ENCODE data around the gene MGA.

MGA gene

GRCh38 chr15:41627203-41627602, 33.0 kb upstream of the MGA start (continued):
- no peak for TF ChIP-seq CSDC2 (CRISPR knock-in tag; IDR thresholded peaks at IDR 0.05)
- TF ChIP-seq ZFP30 (CRISPR knock-in tag; IDR thresholded peaks at IDR 0.05) = no peak
- TF ChIP-seq ZNF70 (CRISPR knock-in tag; IDR thresholded peaks at IDR 0.05) = no peak
- no peak for TF ChIP-seq ARNTL (CRISPR knock-in tag; IDR thresholded peaks at IDR 0.05; ENCODE audit: borderline replicate concordance, low read depth)
- no peak for TF ChIP-seq BACH2 (CRISPR knock-in tag; IDR thresholded peaks at IDR 0.05; ENCODE audit: borderline replicate concordance)

- ATAC-seq = no peak
Observed at GRCh38 chr15:41629463-41629862, 30.7 kb upstream of the MGA start.

GRCh38 chr15:41629883-41630282, 30.3 kb upstream of the MGA start:
- TF ChIP-seq, protein P1, sequence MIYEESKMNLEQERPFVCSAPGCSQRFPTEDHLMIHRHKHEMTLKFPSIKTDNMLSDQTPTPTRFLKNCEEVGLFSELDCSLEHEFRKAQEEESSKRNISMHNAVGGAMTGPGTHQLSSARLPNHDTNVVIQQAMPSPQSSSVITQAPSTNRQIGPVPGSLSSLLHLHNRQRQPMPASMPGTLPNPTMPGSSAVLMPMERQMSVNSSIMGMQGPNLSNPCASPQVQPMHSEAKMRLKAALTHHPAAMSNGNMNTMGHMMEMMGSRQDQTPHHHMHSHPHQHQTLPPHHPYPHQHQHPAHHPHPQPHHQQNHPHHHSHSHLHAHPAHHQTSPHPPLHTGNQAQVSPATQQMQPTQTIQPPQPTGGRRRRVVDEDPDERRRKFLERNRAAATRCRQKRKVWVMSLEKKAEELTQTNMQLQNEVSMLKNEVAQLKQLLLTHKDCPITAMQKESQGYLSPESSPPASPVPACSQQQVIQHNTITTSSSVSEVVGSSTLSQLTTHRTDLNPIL (CRISPR knock-in tag; IDR thresholded peaks at IDR 0.05; ENCODE audit: low read depth) = no peak
- TF ChIP-seq PATZ1 (CRISPR knock-in tag; IDR thresholded peaks at IDR 0.05; ENCODE audit: borderline replicate concordance) = no peak
- TF ChIP-seq ESRRG (CRISPR knock-in tag; IDR thresholded peaks at IDR 0.05) = no peak
- TF ChIP-seq TOX (CRISPR knock-in tag; IDR thresholded peaks at IDR 0.05; ENCODE audit: borderline replicate concordance) = no peak
- TF ChIP-seq TCF4 (CRISPR knock-in tag; IDR thresholded peaks at IDR 0.05; ENCODE audit: borderline replicate concordance) = no peak
- TF ChIP-seq ZNF565 (CRISPR knock-in tag; conservative IDR thresholded peaks at IDR 0.05; ENCODE audit: low read depth) = no peak
- no peak for TF ChIP-seq SNAI2 (CRISPR knock-in tag; IDR thresholded peaks at IDR 0.05)
- TF ChIP-seq, protein P2, sequence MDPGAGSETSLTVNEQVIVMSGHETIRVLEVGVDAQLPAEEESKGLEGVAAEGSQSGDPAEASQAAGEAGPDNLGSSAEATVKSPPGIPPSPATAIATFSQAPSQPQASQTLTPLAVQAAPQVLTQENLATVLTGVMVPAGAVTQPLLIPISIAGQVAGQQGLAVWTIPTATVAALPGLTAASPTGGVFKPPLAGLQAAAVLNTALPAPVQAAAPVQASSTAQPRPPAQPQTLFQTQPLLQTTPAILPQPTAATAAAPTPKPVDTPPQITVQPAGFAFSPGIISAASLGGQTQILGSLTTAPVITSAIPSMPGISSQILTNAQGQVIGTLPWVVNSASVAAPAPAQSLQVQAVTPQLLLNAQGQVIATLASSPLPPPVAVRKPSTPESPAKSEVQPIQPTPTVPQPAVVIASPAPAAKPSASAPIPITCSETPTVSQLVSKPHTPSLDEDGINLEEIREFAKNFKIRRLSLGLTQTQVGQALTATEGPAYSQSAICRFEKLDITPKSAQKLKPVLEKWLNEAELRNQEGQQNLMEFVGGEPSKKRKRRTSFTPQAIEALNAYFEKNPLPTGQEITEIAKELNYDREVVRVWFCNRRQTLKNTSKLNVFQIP (CRISPR knock-in tag; IDR thresholded peaks at IDR 0.05; ENCODE audit: borderline replicate concordance, low read depth) = no peak
- no peak for TF ChIP-seq RARB (CRISPR knock-in tag; IDR thresholded peaks at IDR 0.05)
- no peak for TF ChIP-seq ZC3H10 (CRISPR knock-in tag; IDR thresholded peaks at IDR 0.05)
- TF ChIP-seq ZFP3 (CRISPR knock-in tag; IDR thresholded peaks at IDR 0.05) = no peak
- TF ChIP-seq ZFP30 (CRISPR knock-in tag; IDR thresholded peaks at IDR 0.05) = no peak
- ATAC-seq = no peak

More at GRCh38 chr15:41629463-41629862, 30.7 kb upstream of the MGA start:
- no peak for TF ChIP-seq TCF4 (CRISPR knock-in tag; IDR thresholded peaks at IDR 0.05; ENCODE audit: borderline replicate concordance)
- TF ChIP-seq ZFP30 (CRISPR knock-in tag; IDR thresholded peaks at IDR 0.05) = no peak
- TF ChIP-seq, protein P2 (CRISPR knock-in tag; IDR thresholded peaks at IDR 0.05; ENCODE audit: borderline replicate concordance, low read depth) = no peak
- TF ChIP-seq PPARA (CRISPR knock-in tag; IDR thresholded peaks at IDR 0.05; ENCODE audit: borderline replicate concordance) = no peak
- TF ChIP-seq BACH2 (CRISPR knock-in tag; IDR thresholded peaks at IDR 0.05; ENCODE audit: borderline replicate concordance) = no peak
- no peak for TF ChIP-seq ZC3H10 (CRISPR knock-in tag; IDR thresholded peaks at IDR 0.05)
- TF ChIP-seq ESRRG (CRISPR knock-in tag; IDR thresholded peaks at IDR 0.05) = no peak
- TF ChIP-seq PATZ1 (CRISPR knock-in tag; IDR thresholded peaks at IDR 0.05; ENCODE audit: borderline replicate concordance) = no peak
- TF ChIP-seq ZNF565 (CRISPR knock-in tag; conservative IDR thresholded peaks at IDR 0.05; ENCODE audit: low read depth) = no peak
- TF ChIP-seq, protein P1 (CRISPR knock-in tag; IDR thresholded peaks at IDR 0.05; ENCODE audit: low read depth) = no peak
- no peak for TF ChIP-seq OSR1 (CRISPR knock-in tag; IDR thresholded peaks at IDR 0.05)
- no peak for TF ChIP-seq TOX (CRISPR knock-in tag; IDR thresholded peaks at IDR 0.05; ENCODE audit: borderline replicate concordance)
- TF ChIP-seq ISL1 (CRISPR knock-in tag; IDR thresholded peaks at IDR 0.05) = no peak
- TF ChIP-seq RARB (CRISPR knock-in tag; IDR thresholded peaks at IDR 0.05) = no peak
- TF ChIP-seq ARNTL (CRISPR knock-in tag; IDR thresholded peaks at IDR 0.05; ENCODE audit: borderline replicate concordance, low read depth) = no peak
- TF ChIP-seq, protein P3, sequence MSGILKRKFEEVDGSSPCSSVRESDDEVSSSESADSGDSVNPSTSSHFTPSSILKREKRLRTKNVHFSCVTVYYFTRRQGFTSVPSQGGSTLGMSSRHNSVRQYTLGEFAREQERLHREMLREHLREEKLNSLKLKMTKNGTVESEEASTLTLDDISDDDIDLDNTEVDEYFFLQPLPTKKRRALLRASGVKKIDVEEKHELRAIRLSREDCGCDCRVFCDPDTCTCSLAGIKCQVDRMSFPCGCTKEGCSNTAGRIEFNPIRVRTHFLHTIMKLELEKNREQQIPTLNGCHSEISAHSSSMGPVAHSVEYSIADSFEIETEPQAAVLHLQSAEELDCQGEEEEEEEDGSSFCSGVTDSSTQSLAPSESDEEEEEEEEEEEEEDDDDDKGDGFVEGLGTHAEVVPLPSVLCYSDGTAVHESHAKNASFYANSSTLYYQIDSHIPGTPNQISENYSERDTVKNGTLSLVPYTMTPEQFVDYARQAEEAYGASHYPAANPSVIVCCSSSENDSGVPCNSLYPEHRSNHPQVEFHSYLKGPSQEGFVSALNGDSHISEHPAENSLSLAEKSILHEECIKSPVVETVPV (CRISPR knock-in tag; IDR thresholded peaks at IDR 0.05) = no peak
- no peak for TF ChIP-seq GLIS3 (CRISPR knock-in tag; IDR thresholded peaks at IDR 0.05)

All from SK-N-SH treated with all-trans-retinoic acid at 6 μM for 48 hours (cell line).